ENCODE measurements around the gene NME4. TPM values are rescaled to one million over a fixed set of nuclear protein-coding genes. Genes with fewer than 3 reads are reported as not detected.
A peak's percentile ranks its signal among the peaks of the same experiment; 100 is the strongest.

Gene NME4
- total RNA-seq, 1 experiment from 2014 or later: 68.2 TPM

DNA sequence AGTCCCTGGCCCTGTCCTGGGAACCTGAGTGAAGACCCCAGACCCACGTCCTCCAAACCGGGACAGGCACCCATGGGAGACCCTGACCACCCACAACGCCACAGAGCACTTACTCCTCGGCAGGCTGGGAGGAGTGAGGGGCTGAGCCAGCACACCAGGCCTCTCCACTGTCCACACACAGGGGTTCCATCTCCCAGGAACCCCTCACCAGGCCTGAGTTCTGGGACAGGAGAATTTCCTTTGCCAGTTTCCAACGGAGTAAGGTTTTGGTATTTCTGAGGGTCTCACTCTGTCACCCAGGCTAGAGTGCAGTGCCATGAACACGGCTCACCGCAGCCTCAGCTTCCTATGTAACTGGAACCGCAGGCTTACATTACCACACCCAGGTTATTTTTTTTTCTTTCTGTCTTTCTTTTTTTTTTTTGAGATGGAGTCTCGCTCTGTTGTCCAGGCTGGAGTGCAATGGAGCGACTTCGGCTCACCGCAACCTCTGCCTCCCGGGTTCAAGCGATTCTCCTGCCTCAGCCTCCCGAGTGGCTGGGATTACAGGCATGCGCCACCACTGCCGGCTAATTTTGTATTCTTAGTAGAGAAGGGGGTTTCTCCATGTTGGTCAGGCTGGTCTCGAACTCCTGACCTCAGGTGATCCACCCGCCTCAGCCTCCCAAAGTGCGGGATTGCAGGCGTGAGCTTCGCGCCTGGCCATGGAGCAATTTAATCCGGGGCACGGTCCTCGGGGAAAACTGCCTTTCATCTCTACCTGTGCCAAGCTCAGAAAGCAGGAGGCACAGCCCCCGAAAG is 16.8 kb upstream of the NME4 start:
- intact Hi-C loops (cut with micrococcal nuclease): no loop called here
- BruUV-seq (replicated peaks): no TSS peak
- no peak for TF ChIP-seq SP1 (IDR thresholded peaks at IDR 0.05; ENCODE audit: low read depth)
- TF ChIP-seq, protein P1, sequence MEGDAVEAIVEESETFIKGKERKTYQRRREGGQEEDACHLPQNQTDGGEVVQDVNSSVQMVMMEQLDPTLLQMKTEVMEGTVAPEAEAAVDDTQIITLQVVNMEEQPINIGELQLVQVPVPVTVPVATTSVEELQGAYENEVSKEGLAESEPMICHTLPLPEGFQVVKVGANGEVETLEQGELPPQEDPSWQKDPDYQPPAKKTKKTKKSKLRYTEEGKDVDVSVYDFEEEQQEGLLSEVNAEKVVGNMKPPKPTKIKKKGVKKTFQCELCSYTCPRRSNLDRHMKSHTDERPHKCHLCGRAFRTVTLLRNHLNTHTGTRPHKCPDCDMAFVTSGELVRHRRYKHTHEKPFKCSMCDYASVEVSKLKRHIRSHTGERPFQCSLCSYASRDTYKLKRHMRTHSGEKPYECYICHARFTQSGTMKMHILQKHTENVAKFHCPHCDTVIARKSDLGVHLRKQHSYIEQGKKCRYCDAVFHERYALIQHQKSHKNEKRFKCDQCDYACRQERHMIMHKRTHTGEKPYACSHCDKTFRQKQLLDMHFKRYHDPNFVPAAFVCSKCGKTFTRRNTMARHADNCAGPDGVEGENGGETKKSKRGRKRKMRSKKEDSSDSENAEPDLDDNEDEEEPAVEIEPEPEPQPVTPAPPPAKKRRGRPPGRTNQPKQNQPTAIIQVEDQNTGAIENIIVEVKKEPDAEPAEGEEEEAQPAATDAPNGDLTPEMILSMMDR (IDR thresholded peaks at IDR 0.05 in 2 of 3, conservative IDR thresholded peaks at IDR 0.05 in 1 of 3; ENCODE audit: borderline replicate concordance in 1 of 3, insufficient read depth in 1 of 3, low read depth in 2 of 3, low read length in 2 of 3): no peak
- TF ChIP-seq POLR2AphosphoS5 (IDR thresholded peaks at IDR 0.05; ENCODE audit: low read depth, low read length): no peak
- TF ChIP-seq, protein P2, sequence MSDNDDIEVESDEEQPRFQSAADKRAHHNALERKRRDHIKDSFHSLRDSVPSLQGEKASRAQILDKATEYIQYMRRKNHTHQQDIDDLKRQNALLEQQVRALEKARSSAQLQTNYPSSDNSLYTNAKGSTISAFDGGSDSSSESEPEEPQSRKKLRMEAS (IDR thresholded peaks at IDR 0.05): no peak
- no peak for TF ChIP-seq ZFX (IDR thresholded peaks at IDR 0.05)
- TF ChIP-seq ZNF274 (IDR thresholded peaks at IDR 0.05; ENCODE audit: low read depth, low read length): no peak
- TF ChIP-seq, protein P3, sequence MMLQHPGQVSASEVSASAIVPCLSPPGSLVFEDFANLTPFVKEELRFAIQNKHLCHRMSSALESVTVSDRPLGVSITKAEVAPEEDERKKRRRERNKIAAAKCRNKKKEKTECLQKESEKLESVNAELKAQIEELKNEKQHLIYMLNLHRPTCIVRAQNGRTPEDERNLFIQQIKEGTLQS (IDR thresholded peaks at IDR 0.05): no peak
- no peak for TF ChIP-seq SRF (IDR thresholded peaks at IDR 0.05; ENCODE audit: low read depth)
- TF ChIP-seq, protein P4, sequence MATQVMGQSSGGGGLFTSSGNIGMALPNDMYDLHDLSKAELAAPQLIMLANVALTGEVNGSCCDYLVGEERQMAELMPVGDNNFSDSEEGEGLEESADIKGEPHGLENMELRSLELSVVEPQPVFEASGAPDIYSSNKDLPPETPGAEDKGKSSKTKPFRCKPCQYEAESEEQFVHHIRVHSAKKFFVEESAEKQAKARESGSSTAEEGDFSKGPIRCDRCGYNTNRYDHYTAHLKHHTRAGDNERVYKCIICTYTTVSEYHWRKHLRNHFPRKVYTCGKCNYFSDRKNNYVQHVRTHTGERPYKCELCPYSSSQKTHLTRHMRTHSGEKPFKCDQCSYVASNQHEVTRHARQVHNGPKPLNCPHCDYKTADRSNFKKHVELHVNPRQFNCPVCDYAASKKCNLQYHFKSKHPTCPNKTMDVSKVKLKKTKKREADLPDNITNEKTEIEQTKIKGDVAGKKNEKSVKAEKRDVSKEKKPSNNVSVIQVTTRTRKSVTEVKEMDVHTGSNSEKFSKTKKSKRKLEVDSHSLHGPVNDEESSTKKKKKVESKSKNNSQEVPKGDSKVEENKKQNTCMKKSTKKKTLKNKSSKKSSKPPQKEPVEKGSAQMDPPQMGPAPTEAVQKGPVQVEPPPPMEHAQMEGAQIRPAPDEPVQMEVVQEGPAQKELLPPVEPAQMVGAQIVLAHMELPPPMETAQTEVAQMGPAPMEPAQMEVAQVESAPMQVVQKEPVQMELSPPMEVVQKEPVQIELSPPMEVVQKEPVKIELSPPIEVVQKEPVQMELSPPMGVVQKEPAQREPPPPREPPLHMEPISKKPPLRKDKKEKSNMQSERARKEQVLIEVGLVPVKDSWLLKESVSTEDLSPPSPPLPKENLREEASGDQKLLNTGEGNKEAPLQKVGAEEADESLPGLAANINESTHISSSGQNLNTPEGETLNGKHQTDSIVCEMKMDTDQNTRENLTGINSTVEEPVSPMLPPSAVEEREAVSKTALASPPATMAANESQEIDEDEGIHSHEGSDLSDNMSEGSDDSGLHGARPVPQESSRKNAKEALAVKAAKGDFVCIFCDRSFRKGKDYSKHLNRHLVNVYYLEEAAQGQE (IDR thresholded peaks at IDR 0.05; ENCODE audit: low read depth): no peak
- TF ChIP-seq EGR1 (IDR thresholded peaks at IDR 0.05; ENCODE audit: low read depth): no peak
- TF ChIP-seq, protein P5, sequence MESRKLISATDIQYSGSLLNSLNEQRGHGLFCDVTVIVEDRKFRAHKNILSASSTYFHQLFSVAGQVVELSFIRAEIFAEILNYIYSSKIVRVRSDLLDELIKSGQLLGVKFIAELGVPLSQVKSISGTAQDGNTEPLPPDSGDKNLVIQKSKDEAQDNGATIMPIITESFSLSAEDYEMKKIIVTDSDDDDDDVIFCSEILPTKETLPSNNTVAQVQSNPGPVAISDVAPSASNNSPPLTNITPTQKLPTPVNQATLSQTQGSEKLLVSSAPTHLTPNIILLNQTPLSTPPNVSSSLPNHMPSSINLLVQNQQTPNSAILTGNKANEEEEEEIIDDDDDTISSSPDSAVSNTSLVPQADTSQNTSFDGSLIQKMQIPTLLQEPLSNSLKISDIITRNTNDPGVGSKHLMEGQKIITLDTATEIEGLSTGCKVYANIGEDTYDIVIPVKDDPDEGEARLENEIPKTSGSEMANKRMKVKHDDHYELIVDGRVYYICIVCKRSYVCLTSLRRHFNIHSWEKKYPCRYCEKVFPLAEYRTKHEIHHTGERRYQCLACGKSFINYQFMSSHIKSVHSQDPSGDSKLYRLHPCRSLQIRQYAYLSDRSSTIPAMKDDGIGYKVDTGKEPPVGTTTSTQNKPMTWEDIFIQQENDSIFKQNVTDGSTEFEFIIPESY (IDR thresholded peaks at IDR 0.05; ENCODE audit: extremely low read depth, insufficient replicate concordance, low read length): no peak
- no peak for TF ChIP-seq ELF1 (IDR thresholded peaks at IDR 0.05; ENCODE audit: borderline replicate concordance, low read depth)
- TF ChIP-seq YY1 (IDR thresholded peaks at IDR 0.05; ENCODE audit: extremely low read depth, insufficient replicate concordance, low read depth, low read length): no peak
- TF ChIP-seq CBX3 (IDR thresholded peaks at IDR 0.05; ENCODE audit: low read depth): no peak
- TF ChIP-seq JUND (IDR thresholded peaks at IDR 0.05): no peak
- TF ChIP-seq CEBPB (IDR thresholded peaks at IDR 0.05; ENCODE audit: low read depth): no peak
- no peak for TF ChIP-seq FOSL1 (IDR thresholded peaks at IDR 0.05; ENCODE audit: low read depth)
- no peak for TF ChIP-seq EZH2phosphoT487 (IDR thresholded peaks at IDR 0.05; ENCODE audit: borderline replicate concordance)
- TF ChIP-seq SIN3A (IDR thresholded peaks at IDR 0.05; ENCODE audit: low read depth): no peak
- Histone ChIP-seq H3K27me3 (ENCODE audit: insufficient read depth, low read length) (no peaks in the 10 kb centered on the region), H3K4me2 (ENCODE audit: low read length) (peak overlapping the region; percentile 72), H3K9me3 (ENCODE audit: control insufficient read depth in 1 of 2, insufficient read depth in 1 of 2, low read depth in 1 of 2, low read length in 2 of 2) (no peaks in the 10 kb centered on the region), H3K4me3 (replicated peaks in 1 of 2; ENCODE audit: low read depth in 1 of 2, low read length in 2 of 2) (peak overlapping the region; percentile 55 to 65), H3K79me2 (ENCODE audit: insufficient read depth, low read length) (peaks cover 7% of the 10 kb centered on the region; the same call in 1 of the 2 replicates), H3K4me1 (ENCODE audit: control insufficient read depth in 1 of 2, insufficient read depth in 2 of 2, low read length in 2 of 2) (peaks cover 6 to 18% of the 10 kb centered on the region in 2 experiments; a peak in 3 of 4 replicates), H3K9me2 (ENCODE audit: insufficient read depth) (no peaks in the 10 kb centered on the region), H3K9ac (ENCODE audit: low read length) (peak overlapping the region; percentile 70), H3K36me3 (ENCODE audit: control insufficient read depth in 1 of 2, insufficient read depth in 2 of 2, low read length in 2 of 2) (no peaks in the 10 kb centered on the region), H3K27ac (ENCODE audit: low read depth, low read length) (peak overlapping the region; percentile 32; the same call in 1 of the 2 replicates), H4K20me1 (ENCODE audit: insufficient read depth) (no peaks in the 10 kb centered on the region), H2AFZ (ENCODE audit: low read depth, low read length, poor library complexity, severe bottlenecking) (no peak overlapping the region)
- ChIA-PET POLR2A (interaction anchor here (1.4 kb wide), 1 partner anchor 10 kb away, joined by 5 read pairs; the partner anchor contains the start of gene MRPL28), CTCF (no interaction called here), RAD21 (ENCODE audit: low non-redundant PET in 1 of 2, low total read pairs in 2 of 2, uncharacterized antibody in 2 of 2, unreplicated experiment in 2 of 2) (no interaction called here)
- DNase-seq (ENCODE audit: low read depth, low spot score) (no peak), ATAC-seq (no peak)

All from HCT116 (cell line).